Stimulated activated CD8-positive, alpha-beta memory T cell treated with anti-CD3 and anti-CD28 coated beads, Interleukin-12 subunit alpha, Interleukin-12 subunit beta, amount 100 ng/mL, for 1 hour (primary cell): ENCODE results near the gene IRF4.

Source experiments
- DNase-seq: peaks from one replicate; pipeline ENCODE4 v3.0.0-alpha.2; 2020; ENCODE audit warnings: low read depth

The IRF4 gene

DNA sequence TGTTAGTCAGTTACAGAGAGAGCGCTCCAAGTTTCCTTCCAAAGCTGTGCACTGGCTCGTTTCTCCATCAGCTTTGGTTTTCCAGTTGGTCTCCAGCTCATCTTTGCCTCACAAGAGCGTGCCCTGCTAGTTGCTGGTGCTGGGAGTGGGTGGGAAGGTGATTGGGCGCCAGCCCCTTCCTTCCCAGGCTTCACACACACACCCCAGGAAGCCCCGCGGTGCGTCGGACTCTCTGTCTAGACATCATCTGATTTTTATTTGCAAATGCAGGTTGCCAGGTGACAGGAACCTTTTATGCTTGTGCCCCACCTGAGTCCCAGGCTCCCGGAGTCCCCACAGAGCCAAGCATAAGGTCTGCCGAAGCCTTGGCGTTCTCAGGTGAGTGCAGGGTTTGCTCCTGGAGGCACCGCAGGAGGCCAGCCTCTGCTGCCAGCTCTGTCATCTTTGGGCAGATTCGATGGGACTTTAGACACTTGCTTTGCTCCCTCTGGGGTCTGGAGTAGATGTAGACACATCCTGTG, 7.1 kb downstream of the IRF4 start:
- DNase-seq, result no peak

DNA sequence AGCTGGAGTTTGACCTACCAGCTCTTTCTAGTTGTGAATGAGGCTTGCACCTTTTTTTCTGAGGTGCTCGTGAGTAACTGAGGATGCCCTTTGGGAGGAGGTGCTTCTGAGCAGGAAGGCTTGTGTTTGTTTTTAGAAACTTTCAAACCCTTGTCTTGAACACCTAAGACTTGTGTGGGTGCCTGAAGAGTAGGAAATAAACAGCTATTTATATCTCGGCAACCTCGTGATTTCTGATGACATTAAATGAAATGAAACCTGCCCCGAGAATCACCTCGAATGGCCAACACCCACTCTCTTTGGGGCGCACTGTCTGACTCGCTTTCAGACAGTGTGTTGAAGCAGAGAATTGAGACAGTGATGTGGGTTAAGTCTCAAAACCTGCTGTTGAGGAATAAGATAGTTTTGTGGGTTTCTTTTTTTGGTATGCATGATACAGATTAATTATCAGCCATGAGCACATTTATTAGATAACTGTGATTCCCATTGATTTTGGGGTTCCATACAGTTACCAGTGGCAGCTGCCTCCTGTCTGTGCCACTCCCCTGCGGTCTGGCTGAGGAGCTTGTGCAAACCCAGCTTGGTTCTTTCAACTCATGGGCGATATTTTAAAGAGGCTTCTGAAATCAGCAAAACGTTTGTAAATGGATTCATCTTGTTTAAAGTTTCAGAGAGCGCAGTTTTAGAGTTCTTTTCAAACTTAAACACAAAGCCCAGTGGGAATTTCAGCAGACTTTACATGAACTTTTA, 8.4 kb downstream of the IRF4 start:
- DNase-seq, result no peak

DNA sequence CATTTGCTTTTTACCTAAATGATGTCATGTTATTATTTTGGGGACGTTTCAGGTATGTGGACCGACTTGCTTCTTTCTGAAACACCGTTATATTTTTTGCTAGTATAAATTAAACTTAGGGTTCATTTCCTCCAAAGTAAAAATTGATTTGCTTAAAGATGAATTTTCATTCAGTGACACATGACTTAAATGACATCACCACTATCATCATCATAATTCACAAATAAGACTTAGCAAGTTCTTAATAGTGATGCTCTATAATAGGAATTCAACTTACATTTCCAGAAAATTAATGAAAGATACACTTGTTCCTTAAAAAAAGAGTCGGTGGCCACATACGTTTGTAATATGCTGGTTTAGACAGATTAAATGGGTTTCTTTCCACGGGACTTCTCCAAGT, 9.3 kb downstream of the IRF4 start:
- no peak for DNase-seq

DNA sequence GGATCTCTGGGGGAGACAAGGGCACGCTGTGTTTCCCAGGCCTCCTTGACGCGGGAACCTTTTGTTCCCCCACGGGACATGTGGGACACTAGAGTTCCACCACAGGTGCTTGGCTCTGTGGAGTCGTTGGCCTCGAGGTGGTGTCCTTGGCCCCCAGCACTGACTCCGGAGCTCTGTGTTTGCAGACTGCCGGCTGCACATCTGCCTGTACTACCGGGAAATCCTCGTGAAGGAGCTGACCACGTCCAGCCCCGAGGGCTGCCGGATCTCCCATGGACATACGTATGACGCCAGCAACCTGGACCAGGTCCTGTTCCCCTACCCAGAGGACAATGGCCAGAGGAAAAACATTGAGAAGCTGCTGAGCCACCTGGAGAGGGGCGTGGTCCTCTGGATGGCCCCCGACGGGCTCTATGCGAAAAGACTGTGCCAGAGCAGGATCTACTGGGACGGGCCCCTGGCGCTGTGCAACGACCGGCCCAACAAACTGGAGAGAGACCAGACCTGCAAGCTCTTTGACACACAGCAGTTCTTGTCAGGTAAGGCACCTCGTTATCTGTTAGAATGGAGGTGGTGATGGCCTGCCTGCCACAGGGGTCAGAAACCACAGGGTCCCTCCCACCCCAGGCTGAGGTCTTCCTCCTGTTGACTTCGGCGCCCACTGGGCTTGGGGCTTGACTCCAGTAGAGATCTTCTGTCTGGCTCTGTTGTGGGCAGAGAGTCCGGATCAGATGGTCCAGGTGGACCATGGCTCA, 9.9 kb downstream of the IRF4 start:
- no peak for DNase-seq

DNA sequence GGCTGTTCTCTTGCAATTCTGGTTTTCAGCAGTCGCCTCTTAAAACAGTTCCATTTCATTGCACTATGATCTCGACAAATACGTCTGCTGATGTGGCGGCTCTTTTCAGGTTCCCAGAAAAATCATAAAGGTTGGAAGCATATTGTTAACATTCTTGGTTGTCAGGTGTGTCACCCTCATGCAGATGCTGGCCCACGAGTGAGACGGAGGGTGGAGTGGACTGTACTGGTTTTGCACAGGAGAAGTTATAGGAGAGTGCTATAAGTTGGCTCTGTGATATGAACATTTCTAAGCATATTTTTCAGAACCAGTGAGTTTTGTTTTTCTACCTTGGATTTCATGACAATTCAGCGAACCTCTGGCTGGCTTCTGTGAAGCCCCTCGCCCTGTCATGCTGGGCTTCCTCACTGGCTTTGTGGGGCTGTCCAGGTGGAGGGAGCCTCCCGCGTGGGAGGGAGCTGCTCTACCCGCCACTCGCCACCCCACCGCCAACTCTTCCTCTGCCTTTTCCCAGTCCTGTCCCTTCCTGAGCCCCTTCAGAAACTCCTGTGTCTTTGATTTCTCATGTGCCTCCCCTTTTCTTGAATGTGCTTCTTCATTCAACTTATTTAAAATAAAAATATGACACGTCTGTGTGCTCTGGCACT, 10.6 kb downstream of the IRF4 start:
- DNase-seq, result no peak

DNA sequence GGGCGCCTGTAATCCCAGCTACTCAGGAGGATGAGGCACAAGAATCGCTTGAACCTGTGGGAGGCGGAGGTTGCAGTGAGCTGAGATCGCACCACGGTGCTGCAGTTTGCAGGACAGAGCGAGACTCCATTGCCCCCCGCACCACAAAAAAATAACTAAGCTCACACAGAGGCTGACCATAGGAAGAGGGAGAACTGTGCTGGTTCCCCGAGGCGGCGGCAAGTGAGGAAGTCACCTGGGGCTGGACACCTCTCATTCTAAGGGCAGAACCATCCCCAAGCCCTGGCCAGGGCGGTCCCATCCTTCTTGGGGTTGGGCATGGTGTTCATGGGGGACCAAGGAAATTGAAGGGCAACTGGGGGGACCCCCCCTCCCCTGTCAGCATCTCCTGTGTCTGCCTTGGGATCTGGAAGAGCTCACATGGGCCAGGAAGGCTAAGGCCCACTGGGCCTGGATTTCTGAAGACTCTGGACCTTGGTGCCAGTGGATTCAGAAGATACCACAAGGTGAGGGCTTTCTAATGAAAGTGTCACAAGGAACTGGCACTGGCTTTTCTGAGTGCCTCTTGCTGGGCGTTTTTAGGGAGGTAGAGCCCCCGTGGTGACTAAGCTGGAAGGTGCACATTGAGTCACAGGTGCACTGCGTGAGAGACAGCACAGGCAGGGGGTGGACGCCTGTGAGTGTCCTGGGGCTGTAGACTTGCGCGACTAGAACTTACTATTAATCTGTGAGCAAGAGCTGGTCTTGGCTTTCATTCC, 11.5 kb downstream of the IRF4 start:
- no peak for DNase-seq

DNA sequence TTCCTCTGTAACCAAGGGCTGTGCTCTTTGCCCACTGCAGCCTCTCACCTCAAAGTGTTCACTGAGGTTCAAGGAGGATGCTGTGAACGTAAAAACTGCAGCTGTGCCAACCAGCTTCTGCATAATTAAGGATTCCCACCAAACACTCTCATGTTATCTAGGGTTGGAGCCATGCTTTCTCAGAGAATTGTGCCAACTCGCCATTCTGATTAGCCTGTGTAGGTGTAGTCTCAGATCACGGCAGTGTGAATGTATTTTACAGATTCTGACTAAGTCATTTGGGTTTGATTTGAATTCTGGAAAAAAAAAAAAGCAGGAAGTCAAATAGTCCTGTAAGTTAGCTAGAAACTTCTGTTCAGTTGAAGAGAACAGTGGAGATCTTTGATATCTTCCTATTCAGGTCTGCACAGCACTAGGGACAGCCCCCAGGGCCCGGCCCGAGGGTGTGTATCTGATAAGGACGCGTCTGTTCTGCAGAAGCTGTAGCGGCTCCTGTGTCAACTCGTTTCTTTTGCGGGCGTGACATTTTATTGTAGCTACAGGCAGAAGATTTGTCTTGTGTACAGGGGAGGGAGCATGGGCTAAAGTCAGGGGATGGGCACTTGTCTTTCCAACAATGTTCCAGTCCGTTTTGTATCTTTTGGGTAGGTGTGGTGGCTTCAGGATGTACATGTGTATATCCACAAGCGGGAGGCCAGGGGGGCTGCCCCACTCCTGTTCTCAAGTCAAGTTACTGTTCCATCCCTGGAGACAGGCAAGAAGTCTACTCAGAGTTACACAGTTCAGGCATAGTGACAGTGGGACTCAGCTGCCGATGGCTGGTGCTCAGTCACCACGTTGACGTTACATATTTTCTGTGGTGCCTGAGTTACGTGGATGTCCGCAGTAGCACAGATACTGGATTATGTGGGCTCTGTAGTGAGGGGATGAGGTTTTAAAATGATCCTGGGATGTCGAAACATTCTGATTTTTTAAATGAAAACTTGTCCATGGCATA, 12.4 kb downstream of the IRF4 start:
- DNase-seq, result no peak

DNA sequence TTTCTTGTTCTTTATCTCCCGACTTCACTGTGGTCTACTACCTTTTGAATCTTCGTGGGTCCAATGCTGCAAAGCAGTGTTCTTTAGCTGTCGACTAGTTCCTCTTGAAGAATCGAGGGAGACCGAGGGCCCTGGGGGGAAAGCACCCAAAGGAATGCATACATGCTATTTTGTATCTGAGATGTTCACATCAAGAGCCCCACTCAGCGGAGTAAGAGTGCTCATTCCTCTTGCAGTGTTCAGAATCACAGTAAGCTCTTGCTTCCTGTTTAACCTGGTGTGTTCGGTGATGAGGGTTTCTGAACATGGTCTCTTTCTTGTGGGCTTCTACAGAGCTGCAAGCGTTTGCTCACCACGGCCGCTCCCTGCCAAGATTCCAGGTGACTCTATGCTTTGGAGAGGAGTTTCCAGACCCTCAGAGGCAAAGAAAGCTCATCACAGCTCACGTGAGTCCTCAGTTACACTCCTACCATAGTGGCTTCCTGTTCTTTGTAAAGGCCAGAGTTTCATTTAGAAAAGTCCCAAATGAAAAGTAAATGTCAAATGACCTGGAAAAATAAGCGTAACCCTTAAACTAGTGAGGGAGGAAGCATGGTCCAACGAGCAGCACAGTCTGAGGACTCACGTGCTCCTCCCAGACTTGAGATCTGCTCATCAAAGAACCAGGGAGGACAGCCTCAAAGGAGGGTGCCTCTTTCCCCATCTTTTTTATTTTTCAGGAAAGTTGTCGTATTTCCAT, 13.3 kb downstream of the IRF4 start:
- no peak for DNase-seq

DNA sequence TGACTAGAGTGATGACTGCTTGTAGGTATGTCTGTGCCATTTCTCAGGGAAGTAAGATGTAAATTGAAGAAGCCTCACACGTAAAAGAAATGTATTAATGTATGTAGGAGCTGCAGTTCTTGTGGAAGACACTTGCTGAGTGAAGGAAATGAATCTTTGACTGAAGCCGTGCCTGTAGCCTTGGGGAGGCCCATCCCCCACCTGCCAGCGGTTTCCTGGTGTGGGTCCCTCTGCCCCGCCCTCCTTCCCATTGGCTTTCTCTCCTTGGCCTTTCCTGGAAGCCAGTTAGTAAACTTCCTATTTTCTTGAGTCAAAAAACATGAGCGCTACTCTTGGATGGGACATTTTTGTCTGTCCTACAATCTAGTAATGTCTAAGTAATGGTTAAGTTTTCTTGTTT, 16.6 kb downstream of the IRF4 start:
- no peak for DNase-seq

DNA sequence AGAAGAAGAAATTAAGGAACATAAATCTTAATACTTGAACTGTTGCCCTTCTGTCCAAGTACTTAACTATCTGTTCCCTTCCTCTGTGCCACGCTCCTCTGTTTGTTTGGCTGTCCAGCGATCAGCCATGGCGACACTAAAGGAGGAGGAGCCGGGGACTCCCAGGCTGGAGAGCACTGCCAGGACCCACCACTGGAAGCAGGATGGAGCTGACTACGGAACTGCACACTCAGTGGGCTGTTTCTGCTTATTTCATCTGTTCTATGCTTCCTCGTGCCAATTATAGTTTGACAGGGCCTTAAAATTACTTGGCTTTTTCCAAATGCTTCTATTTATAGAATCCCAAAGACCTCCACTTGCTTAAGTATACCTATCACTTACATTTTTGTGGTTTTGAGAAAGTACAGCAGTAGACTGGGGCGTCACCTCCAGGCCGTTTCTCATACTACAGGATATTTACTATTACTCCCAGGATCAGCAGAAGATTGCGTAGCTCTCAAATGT, 17.1 kb downstream of the IRF4 start:
- DNase-seq, result no peak

DNA sequence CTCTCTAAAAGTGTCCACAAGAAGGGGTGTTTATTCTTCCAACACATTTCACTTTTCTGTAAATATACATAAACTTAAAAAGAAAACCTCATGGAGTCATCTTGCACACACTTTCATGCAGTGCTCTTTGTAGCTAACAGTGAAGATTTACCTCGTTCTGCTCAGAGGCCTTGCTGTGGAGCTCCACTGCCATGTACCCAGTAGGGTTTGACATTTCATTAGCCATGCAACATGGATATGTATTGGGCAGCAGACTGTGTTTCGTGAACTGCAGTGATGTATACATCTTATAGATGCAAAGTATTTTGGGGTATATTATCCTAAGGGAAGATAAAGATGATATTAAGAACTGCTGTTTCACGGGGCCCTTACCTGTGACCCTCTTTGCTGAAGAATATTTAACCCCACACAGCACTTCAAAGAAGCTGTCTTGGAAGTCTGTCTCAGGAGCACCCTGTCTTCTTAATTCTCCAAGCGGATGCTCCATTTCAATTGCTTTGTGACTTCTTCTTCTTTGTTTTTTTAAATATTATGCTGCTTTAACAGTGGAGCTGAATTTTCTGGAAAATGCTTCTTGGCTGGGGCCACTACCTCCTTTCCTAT, 17.9 kb downstream of the IRF4 start:
- DNase-seq, result no peak

DNA sequence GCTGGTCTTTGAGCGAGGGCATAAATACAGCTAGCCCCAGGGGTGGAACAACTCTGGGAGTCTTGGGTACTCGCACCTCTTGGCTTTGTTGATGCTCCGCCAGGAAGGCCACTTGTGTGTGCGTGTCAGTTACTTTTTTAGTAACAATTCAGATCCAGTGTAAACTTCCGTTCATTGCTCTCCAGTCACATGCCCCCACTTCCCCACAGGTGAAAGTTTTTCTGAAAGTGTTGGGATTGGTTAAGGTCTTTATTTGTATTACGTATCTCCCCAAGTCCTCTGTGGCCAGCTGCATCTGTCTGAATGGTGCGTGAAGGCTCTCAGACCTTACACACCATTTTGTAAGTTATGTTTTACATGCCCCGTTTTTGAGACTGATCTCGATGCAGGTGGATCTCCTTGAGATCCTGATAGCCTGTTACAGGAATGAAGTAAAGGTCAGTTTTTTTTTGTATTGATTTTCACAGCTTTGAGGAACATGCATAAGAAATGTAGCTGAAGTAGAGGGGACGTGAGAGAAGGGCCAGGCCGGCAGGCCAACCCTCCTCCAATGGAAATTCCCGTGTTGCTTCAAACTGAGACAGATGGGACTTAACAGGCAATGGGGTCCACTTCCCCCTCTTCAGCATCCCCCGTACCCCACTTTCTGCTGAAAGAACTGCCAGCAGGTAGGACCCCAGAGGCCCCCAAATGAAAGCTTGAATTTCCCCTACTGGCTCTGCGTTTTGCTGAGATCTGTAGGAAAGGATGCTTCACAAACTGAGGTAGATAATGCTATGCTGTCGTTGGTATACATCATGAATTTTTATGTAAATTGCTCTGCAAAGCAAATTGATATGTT, 19.2 kb downstream of the IRF4 start:
- DNase-seq, result no peak

DNA sequence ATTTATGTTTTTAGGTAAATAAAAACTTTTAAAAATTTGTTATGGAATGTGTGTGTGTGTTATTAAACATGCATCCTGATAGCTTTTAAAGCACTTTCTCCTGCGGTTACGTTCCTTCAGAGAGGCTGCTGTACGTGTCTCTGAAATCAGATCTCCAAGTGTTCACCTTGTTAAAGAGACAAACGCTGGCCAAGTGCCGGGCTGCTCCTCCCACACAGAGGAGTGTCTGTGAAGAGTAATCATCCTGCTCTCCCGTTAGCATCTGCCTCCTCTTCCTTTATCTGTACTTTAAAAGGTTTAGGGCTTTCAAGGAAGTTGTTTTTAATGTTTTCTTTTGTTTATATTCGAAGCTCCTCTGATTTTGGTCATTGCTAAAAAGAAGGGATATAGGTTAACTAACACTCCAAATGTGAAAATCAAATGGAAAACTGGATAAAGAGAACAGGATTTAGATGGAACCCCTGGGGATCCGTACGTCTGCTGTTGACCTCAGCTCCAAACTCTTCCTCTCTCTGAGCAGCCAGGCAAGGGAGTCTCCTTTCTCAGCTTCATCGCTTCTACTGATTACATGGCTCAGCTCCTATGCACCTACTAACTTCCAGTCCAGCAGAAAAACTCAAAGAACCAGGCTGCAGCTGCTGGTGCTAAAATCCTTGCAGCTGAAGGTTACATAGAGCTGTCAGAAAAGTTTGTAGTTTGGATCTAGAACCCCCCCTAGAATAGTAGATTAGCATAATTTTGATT, 20.0 kb downstream of the IRF4 start:
- no peak for DNase-seq

DNA sequence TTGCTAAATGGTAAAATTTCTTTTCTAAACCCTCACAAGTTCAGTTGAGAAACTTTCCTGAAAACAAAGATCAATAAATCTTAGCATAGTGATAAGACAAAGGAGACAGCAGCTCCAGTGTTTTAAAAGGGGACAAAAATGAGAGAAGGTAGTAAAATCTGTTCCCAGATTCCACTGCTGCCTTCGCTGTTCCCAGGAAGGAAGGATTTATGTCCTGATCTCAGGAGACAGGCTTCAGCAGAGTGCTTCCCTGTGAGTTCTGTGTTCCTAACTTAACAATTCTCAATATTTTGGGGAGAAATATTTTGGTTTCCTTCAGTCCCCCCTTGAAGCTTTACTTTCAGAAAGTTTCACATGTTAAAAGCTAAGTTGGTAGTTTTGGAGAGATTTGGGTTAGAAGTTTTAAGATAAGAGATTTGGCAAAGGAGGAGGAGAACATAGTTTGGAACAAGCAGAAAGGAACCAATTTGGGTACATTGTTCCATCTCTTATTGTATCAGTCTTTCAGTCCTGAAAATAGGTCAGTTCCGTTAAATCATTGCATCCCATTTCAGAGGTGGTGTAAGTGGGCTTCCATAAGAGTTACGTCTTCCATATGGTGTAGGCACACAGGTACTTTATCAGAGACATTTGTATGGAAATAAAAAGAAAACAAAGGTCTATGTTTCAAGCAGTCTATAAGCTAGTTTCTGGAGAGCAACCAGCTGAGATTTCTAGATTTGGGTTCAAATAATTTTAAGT, 20.8 kb downstream of the IRF4 start:
- no peak for DNase-seq

DNA sequence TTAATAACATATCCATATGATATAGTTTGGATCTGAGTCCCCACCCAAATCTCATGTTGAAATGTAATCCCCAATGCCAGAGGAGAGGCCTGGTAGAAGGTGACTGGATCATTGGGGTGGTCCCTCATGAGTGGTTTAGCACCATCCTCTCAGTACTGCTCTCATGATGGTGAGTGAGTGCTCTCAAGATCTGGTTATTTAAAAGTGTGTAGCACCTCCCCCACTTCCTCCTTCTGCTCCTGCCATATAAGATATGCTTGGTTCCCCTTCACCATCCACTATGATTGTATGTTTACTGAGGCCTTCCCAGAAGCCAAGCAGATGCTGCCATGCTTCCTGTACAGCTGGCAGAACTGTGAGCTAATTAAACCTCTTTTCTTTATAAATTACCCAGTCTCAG, 22.9 kb downstream of the IRF4 start:
- DNase-seq, result no peak

DNA sequence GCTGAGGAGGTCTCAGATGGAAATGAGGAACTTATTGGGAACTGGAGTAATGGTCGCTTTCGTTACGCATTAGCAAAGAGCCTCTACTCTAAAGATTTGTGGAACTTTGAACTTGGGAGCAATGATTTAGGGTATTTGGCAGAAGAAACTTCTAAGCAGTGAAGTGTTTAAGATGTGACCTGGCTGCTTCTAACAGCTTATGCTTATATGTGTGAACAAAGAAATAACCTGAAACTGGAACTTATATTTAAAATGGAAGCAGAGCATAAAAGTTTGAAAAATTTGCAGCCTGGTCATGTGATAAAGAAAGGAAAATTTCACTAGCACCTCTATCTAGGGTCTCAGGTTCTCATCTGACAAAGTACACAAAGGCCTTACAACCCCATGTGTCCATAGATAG, 23.5 kb downstream of the IRF4 start:
- DNase-seq, result no peak

DNA sequence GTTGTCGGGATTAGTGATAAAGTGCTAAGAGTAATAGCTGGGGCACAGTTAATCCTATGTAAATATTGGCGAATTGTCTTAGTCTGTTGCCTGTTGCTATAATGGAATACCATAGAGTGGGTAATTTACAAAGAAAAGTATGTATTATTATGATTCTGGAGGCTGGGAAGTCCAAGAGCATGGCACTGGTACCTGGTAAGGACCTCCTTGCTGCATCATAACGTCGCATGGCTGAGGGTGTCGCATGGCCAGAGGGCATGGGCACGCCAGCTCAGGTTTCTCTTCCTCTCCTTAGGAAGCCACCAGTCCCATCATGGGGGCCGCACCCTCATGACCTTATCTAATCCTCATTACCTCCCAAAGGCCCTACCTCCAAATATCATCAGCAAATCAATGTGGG, 29.7 kb downstream of the IRF4 start:
- DNase-seq, result no peak
